ENCODE measurements around the gene AGFG1. TPM values are rescaled to one million over a fixed set of nuclear protein-coding genes. Genes with fewer than 3 reads are reported as not detected.

Gene AGFG1
- total RNA-seq, 1 donor from 2014 or later = 71.6 TPM

DNA sequence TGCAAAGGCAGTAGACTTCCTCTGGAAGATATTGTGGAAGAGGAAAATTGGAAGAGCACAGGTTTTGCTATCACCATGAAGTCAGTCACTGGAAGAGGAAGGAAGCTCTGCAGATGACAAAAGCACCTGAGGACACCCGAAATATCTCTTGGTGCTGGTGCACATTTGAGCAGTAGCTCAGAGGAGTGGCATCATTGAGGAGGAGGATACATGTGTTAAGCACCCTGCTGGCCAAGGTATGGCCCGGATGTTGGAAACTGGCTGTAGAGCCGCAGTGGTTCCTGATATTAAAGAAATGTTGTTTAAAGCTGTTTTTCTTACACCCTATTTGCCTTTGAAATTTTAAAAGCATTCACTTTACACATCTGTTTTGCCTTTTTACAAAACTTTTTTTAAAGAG is 94.1 kb downstream of the AGFG1 start:
- DNase-seq (ENCODE audit: low read depth, low spot score) = no peak
- no peak for TF ChIP-seq CTCF (conservative IDR thresholded peaks at IDR 0.05)
- Mint-ChIP-seq H3K27me3 (ENCODE audit: low read depth) (no peaks in the 10 kb centered on the region), H3K4me1 (no peaks in the 10 kb centered on the region), H3K9me3 (no peaks in the 10 kb centered on the region), H3K27ac (ENCODE audit: unreplicated experiment) (no peak overlapping the region), H3K4me3 (no peak overlapping the region), H3K36me3 (ENCODE audit: low read depth) (no peaks in the 10 kb centered on the region)

- Mint-ChIP-seq H3K27me3 (ENCODE audit: low read depth) (no peaks in the 10 kb centered on the region), H3K4me1 (no peaks in the 10 kb centered on the region), H3K4me3 (no peak overlapping the region), H3K36me3 (ENCODE audit: low read depth) (no peaks in the 10 kb centered on the region), H3K9me3 (peaks cover 3% of the 10 kb centered on the region), H3K27ac (ENCODE audit: unreplicated experiment) (no peak overlapping the region)
- TF ChIP-seq CTCF (conservative IDR thresholded peaks at IDR 0.05) = no peak
- no peak for DNase-seq (ENCODE audit: low read depth, low spot score)
Measured at GRCh38 chr2:227568852-227569169, 96.9 kb downstream of the AGFG1 start.

DNA sequence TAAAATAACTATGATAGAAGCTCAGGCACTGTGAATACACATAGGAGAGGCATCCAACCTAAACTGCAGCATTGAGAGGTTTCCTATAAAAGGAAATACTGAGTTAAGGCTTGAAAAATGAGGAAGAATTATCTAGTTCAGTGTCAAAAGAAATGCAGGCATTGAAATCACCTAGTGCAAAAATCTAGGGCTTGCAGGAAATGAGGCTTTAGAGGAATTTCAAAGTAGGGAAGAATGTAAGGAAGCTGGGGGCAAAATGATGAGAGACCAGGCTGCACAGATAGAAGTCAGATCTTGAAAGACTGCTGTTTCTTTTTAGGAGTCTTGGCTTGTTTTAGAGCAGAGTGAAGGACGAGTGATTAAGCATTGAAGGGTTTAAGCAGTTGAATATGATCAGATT is 98.7 kb downstream of the AGFG1 start:
- no peak overlapping the region for H3K27ac Mint-ChIP-seq (ENCODE audit: unreplicated experiment)
- H3K27me3 Mint-ChIP-seq (ENCODE audit: low read depth) = no peaks in the 10 kb centered on the region
- no peaks in the 10 kb centered on the region for H3K4me1 Mint-ChIP-seq

GRCh38 chr2:227576110-227576509 is 104.2 kb downstream of the AGFG1 start:
- peaks cover 2% of the 10 kb centered on the region for H3K36me3 Mint-ChIP-seq (ENCODE audit: low read depth)
- H3K4me3 Mint-ChIP-seq = no peak overlapping the region
- no peak overlapping the region for H3K27ac Mint-ChIP-seq (ENCODE audit: unreplicated experiment)

More for the DNA sequence above, 98.7 kb downstream of the AGFG1 start:
- Mint-ChIP-seq H3K9me3 (peaks cover 3% of the 10 kb centered on the region), H3K36me3 (ENCODE audit: low read depth) (no peaks in the 10 kb centered on the region), H3K4me3 (no peak overlapping the region)
- TF ChIP-seq CTCF (conservative IDR thresholded peaks at IDR 0.05) = no peak
- no peak for DNase-seq (ENCODE audit: low read depth, low spot score)

DNA sequence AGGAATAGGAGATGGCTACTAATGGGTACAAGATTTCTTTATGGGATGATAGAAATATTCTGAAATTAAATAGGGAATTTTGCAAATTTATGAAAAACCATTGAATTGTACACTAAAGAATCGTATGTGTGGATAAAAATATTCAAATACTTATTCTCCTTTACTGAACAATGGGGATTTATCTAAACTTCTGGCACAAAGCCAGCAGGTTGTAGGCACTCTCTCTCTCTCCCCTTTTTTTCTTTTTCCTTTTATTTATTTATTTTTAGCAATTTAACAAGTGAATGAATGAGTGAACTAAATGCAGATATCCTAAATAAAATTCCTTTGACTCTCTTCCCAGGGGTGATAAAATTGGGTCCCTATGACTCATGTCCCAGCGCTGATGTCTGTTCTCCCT is 104.9 kb downstream of the AGFG1 start:
- peaks cover 6% of the 10 kb centered on the region for H3K9me3 Mint-ChIP-seq
- no peak for DNase-seq (ENCODE audit: low read depth, low spot score)
- no peak for TF ChIP-seq CTCF (conservative IDR thresholded peaks at IDR 0.05)
- H3K36me3 Mint-ChIP-seq (ENCODE audit: low read depth) = peaks cover 2% of the 10 kb centered on the region
- no peak overlapping the region for H3K27ac Mint-ChIP-seq (ENCODE audit: unreplicated experiment)
- H3K4me3 Mint-ChIP-seq = no peak overlapping the region
- no peaks in the 10 kb centered on the region for H3K27me3 Mint-ChIP-seq (ENCODE audit: low read depth)
- no peaks in the 10 kb centered on the region for H3K4me1 Mint-ChIP-seq

More at GRCh38 chr2:227576110-227576509, 104.2 kb downstream of the AGFG1 start:
- H3K9me3 Mint-ChIP-seq = peaks cover 5% of the 10 kb centered on the region
- TF ChIP-seq CTCF (conservative IDR thresholded peaks at IDR 0.05) = no peak
- H3K27me3 Mint-ChIP-seq (ENCODE audit: low read depth) = no peaks in the 10 kb centered on the region
- no peaks in the 10 kb centered on the region for H3K4me1 Mint-ChIP-seq
- DNase-seq (ENCODE audit: low read depth, low spot score) = no peak

DNA sequence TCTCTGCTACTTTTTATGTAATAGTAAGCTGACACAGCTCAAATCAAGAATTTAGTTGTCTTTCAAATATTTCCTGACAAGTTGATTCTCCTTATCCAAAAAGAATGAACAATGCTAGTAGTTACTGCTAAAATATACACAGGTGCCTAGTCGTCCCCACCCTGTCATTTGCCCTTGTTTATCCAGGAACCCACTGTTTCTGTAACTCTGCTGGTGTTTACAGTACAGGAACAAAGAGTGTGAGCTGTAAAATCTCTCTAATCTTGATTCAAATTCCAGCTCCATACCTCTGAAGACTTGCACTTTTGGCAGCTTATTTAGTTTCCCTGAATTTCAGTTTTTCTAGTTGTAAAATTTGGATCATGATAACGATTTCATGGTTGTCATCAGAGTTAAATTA is 105.6 kb downstream of the AGFG1 start:
- Mint-ChIP-seq H3K27me3 (ENCODE audit: low read depth) (no peaks in the 10 kb centered on the region), H3K4me3 (no peak overlapping the region), H3K9me3 (peaks cover 9% of the 10 kb centered on the region), H3K27ac (ENCODE audit: unreplicated experiment) (no peak overlapping the region), H3K4me1 (no peaks in the 10 kb centered on the region), H3K36me3 (ENCODE audit: low read depth) (peaks cover 9% of the 10 kb centered on the region)
- DNase-seq (ENCODE audit: low read depth, low spot score) = no peak
- no peak for TF ChIP-seq CTCF (conservative IDR thresholded peaks at IDR 0.05)
